Progenitor cell of endocrine pancreas (in vitro differentiated cells): ENCODE measurements around the gene PSPN. TPM values are rescaled to one million over a fixed set of nuclear protein-coding genes. Genes with fewer than 3 reads are reported as not detected.
"Not testable (repeated sequence)": the region's sequence is repeated elsewhere in the genome, so short reads cannot be mapped to it uniquely, and the experiment has no call there.

Experiments used
- DNase-seq: peaks from one replicate; pipeline ENCODE4 v3.0.0; 2021; ENCODE audit warnings: low spot score; ENCODE audit not compliant: unreplicated experiment
- H3K27ac Mint-ChIP-seq: 2 replicates; pipeline ENCODE4 v1.8.0; 2021; ENCODE audit warnings: mild to moderate bottlenecking, moderate library complexity, mixed read lengths
- H3K27me3 Mint-ChIP-seq: 2 replicates; pipeline ENCODE4 v1.8.0; 2021; ENCODE audit warnings: mixed read lengths
- H3K36me3 Mint-ChIP-seq: 2 replicates; pipeline ENCODE4 v1.8.0; 2022; ENCODE audit warnings: mixed read lengths; ENCODE audit not compliant: insufficient read depth
- H3K4me1 Mint-ChIP-seq: 2 replicates; pipeline ENCODE4 v1.8.0; 2021; ENCODE audit warnings: low read depth, mixed read lengths
- H3K4me3 Mint-ChIP-seq: 2 replicates; pipeline ENCODE4 v1.8.0; 2021; ENCODE audit warnings: low read depth, mild to moderate bottlenecking, moderate library complexity, mixed read lengths
- H3K9me3 Mint-ChIP-seq: 2 replicates; pipeline ENCODE4 v1.8.0; 2021; ENCODE audit warnings: low read depth, mixed read lengths
- total RNA-seq: library from RNA; stranded (reverse); gene quantifications from 2 replicates; pipeline ENCODE4 v1.2.1, GENCODE V29; 2021
- TF ChIP-seq, protein P1 (sequence below): fragments of 200-600 bp; sonication (generic); IDR thresholded peaks from one replicate; pipeline ENCODE4 v1.5.0; 2021; ENCODE audit warnings: antibody characterized with exemption, mild to moderate bottlenecking; ENCODE audit not compliant: unreplicated experiment

PSPN gene
- total RNA-seq, 1 donor from 2014 or later = 4.3 TPM

GRCh38 chr19:6412061-6412446 lies 36.3 kb upstream of the PSPN start:
- H3K4me3 Mint-ChIP-seq = no peak overlapping the region
- TF ChIP-seq, protein P1, sequence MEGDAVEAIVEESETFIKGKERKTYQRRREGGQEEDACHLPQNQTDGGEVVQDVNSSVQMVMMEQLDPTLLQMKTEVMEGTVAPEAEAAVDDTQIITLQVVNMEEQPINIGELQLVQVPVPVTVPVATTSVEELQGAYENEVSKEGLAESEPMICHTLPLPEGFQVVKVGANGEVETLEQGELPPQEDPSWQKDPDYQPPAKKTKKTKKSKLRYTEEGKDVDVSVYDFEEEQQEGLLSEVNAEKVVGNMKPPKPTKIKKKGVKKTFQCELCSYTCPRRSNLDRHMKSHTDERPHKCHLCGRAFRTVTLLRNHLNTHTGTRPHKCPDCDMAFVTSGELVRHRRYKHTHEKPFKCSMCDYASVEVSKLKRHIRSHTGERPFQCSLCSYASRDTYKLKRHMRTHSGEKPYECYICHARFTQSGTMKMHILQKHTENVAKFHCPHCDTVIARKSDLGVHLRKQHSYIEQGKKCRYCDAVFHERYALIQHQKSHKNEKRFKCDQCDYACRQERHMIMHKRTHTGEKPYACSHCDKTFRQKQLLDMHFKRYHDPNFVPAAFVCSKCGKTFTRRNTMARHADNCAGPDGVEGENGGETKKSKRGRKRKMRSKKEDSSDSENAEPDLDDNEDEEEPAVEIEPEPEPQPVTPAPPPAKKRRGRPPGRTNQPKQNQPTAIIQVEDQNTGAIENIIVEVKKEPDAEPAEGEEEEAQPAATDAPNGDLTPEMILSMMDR = no peak
- no peak for DNase-seq
- peaks cover 9% of the 10 kb centered on the region for H3K36me3 Mint-ChIP-seq
- no peaks in the 10 kb centered on the region for H3K9me3 Mint-ChIP-seq
- H3K27me3 Mint-ChIP-seq = no peaks in the 10 kb centered on the region
- no peak overlapping the region for H3K27ac Mint-ChIP-seq
- peaks cover 15% of the 10 kb centered on the region for H3K4me1 Mint-ChIP-seq

- H3K27me3 Mint-ChIP-seq = no peaks in the 10 kb centered on the region
- H3K9me3 Mint-ChIP-seq = no peaks in the 10 kb centered on the region
- peaks cover 15% of the 10 kb centered on the region for H3K4me1 Mint-ChIP-seq
- TF ChIP-seq, protein P1 = no peak
- no peak for DNase-seq
- H3K27ac Mint-ChIP-seq = no peak overlapping the region
- peaks cover 6% of the 10 kb centered on the region for H3K36me3 Mint-ChIP-seq
- H3K4me3 Mint-ChIP-seq = no peak overlapping the region
Observed at GRCh38 chr19:6409346-6409745, 33.6 kb upstream of the PSPN start.

- DNase-seq = no peak
- H3K9me3 Mint-ChIP-seq = no peaks in the 10 kb centered on the region
- no peak overlapping the region for H3K27ac Mint-ChIP-seq
- no peaks in the 10 kb centered on the region for H3K36me3 Mint-ChIP-seq
- H3K4me1 Mint-ChIP-seq = peaks cover 10% of the 10 kb centered on the region
- TF ChIP-seq, protein P1 = no peak
- no peaks in the 10 kb centered on the region for H3K27me3 Mint-ChIP-seq
- H3K4me3 Mint-ChIP-seq = no peak overlapping the region
Observed at GRCh38 chr19:6406401-6406800, 30.7 kb upstream of the PSPN start.

DNA sequence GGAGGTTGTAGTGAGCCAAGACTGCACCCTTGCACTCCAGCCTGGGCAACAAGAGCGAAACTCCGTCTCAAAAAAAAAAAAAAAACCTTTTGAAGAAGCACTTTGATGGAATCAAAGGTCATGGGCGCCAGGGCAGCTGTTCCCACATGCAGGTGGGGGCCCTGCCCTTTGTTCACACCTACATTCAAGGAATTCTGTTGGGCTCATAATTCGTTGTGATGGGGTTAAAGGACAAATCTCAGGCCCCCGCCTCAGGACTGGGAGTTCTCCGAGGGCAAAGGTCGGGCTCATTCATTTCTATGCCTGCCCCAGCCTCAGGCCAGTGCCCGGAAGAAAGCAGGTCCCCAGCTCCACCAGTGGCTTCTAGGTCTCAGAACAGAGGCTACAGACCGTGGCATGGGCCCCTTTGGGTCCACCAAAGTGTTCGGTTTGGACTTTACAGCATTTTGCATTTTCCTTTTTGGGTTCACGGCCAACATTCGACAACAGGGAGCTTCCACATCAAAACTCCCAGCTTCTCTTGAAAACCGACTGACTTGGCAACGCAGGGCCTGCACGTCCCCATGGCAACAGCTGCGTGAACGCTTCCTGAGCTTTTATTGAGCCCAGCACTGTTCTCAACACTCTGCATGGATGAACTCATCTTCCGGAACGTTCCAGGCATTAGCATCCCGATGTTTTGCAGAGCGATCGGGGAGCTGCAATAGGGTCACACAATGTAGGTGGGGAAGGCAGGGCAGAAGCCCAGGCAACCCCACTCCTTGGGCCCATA lies 27.3 kb upstream of the PSPN start:
- peak overlapping the region; percentile 84 for H3K27ac Mint-ChIP-seq
- H3K9me3 Mint-ChIP-seq = no peaks in the 10 kb centered on the region
- no peak for DNase-seq
- H3K4me3 Mint-ChIP-seq = no peak overlapping the region
- H3K36me3 Mint-ChIP-seq = no peaks in the 10 kb centered on the region
- TF ChIP-seq, protein P1 = no peak
- H3K27me3 Mint-ChIP-seq = no peaks in the 10 kb centered on the region
- peaks cover 10% of the 10 kb centered on the region for H3K4me1 Mint-ChIP-seq

DNA sequence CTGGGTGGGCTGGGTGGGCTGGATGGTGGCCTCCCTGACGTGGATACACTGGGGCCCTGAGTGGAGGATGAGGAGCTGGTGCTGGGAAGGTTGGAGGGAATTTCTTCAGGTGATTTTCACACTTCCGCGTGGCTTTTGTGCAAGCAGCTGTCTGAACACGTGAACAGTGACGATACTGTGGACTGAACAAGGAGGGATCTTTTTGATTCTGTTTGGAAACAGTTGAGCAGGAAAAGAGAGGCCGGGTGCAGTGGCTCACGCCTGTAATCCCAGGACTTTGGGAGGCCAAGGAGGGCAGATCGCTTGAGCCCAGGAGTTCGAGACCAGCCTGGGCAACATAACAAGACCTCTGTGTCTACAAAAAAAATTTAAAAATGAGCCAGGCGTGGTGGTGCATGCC lies 26.3 kb upstream of the PSPN start:
- H3K4me3 Mint-ChIP-seq = no peak overlapping the region
- no peaks in the 10 kb centered on the region for H3K36me3 Mint-ChIP-seq
- H3K4me1 Mint-ChIP-seq = peaks cover 10% of the 10 kb centered on the region
- no peak for DNase-seq
- no peaks in the 10 kb centered on the region for H3K9me3 Mint-ChIP-seq
- peak overlapping the region; percentile 79 for H3K27ac Mint-ChIP-seq
- TF ChIP-seq, protein P1 = no peak
- H3K27me3 Mint-ChIP-seq = no peaks in the 10 kb centered on the region

DNA sequence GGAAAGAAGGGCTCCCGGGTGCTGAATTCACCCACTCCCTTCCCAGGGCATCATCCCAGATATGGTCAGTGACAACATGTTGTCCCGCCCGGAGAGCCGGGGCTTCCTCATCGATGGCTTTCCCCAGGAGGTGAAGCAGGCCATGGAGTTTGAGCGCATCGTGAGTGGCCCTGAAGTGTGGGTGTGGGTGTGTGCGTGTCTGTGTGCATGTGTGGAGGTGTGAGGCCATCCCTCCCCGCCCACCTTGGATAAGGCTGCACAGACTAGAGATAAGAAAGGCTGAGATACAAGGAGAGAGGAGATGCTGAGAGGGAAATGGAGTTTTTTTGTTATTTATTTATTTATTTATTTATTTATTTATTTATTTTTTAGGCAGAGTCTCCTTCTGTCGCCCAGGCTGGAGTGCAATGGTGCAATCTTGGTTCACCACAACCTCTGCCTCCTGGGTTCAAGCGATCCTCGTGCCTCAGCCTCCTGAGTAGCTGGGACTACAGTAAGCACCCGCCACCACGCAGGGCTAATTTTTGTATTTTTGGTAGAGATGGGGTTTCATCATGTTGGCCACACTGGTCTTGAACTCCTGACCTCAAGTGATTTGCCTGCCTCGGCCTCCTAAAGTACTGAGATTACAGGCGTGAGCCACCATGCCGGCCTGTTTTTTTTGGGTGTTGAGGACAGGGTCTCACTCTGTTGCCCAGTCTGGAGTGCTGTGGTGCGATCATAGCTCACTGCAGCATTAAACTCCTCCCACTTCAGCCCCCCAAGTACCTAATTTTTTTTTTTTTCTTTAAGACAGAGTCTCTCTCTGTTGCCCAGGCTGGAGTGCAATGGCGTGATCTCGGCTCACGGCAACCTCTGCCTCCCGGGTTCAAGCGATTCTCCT lies 24.6 kb upstream of the PSPN start:
- DNase-seq, H3K27me3 Mint-ChIP-seq, H3K4me3 Mint-ChIP-seq, H3K36me3 Mint-ChIP-seq, H3K9me3 Mint-ChIP-seq, H3K27ac Mint-ChIP-seq: not testable (repeated sequence)
- H3K4me1 Mint-ChIP-seq = peaks cover 10% of the 10 kb centered on the region
